HepG2 (cell line): ENCODE data around the gene NTN3. TPM values are rescaled to one million over a fixed set of nuclear protein-coding genes. Genes with fewer than 3 reads are reported as not detected.

Experiments used
- ATAC-seq: fragments of 200-7000 bp; cut with Tn5 transposase; 3 replicates; pipeline ENCODE4 v1.9.1; 2020; ENCODE audit warnings: mild to moderate bottlenecking, moderate library complexity
- BruUV-seq: library from RNA; stranded (reverse); fragments of 400-500 nt; replicated peaks from 2 replicates; lab custom pipeline; 2021; lab: Mats Ljungman, UMichigan
- CTCF ChIA-PET: fragments of 300-600 bp; formaldehyde crosslinking; extraction: SDS; loops from one replicate; lab custom pipeline; 2021; ENCODE audit warnings: low total read pairs, inconsistent platforms, low intra/inter-chr PET ratio; lab: Yijun Ruan, JAX
- POLR2A ChIA-PET: fragments of 350-600 bp; sonication (Branson Sonifier 250); formaldehyde crosslinking; loops from one replicate; lab custom pipeline; 2020; ENCODE audit warnings: antibody characterized with exemption, inconsistent platforms; lab: Yijun Ruan, JAX
- DNase-seq: peaks from one replicate; pipeline ENCODE4 v3.0.0-alpha.2; 2015; ENCODE audit warnings: low spot score
- FAIRE-seq: peaks from 3 replicates; lab custom pipeline; 2011; peaks lifted over from hg19 to GRCh38; lab: Jason Lieb, UNC
- H2AFZ ChIP-seq: one replicate; pipeline ENCODE4 v1.6.1; 2011; ENCODE audit warnings: low read length, inconsistent platforms
- H3K27ac ChIP-seq: fragments of 300-600 bp; 3 replicates; pipeline ENCODE4 v1.8.0; 2011; ENCODE audit warnings: mixed run types, mild to moderate bottlenecking, mixed read lengths, low read length, inconsistent platforms; ENCODE audit not compliant: insufficient read depth; ENCODE audit errors: extremely low read length
- H3K27me3 ChIP-seq, 2 experiments: fragments of 200-600 bp in 1 of 2; 2 replicates in 1 of 2; 3 replicates in 1 of 2; pipeline versions ENCODE4 v1.6.0 to v1.8.0; 2011; ENCODE audit warnings: low read length in 2 of 2, mild to moderate bottlenecking in 2 of 2, moderate library complexity in 2 of 2, inconsistent platforms in 1 of 2; ENCODE audit not compliant: insufficient read depth in 2 of 2, control insufficient read depth in 1 of 2
- H3K36me3 ChIP-seq, 2 experiments: fragments of 200-600 bp in 1 of 2; replicated peaks in 1 of 2; 2 replicates in 1 of 2; 3 replicates in 1 of 2; pipeline versions ENCODE4 v1.5.1 to v1.8.0; 2011; ENCODE audit warnings: low read length in 2 of 2, inconsistent platforms in 1 of 2; ENCODE audit not compliant: insufficient read depth in 2 of 2, control insufficient read depth in 1 of 2
- H3K4me1 ChIP-seq: 2 replicates; pipeline ENCODE4 v1.5.1; 2012; ENCODE audit warnings: low read length, inconsistent platforms; ENCODE audit not compliant: insufficient read depth
- H3K4me2 ChIP-seq: 2 replicates; pipeline ENCODE4 v1.6.0; 2011; ENCODE audit warnings: low read depth, low read length, inconsistent platforms
- H3K4me3 ChIP-seq, 3 experiments: fragments of 200-600 bp in 1 of 3; sonication (generic), shearing (Covaris generic) in 1 of 3; replicated peaks in 1 of 3; 2 replicates each; pipeline ENCODE4 v1.5.1; 2011 to 2016; ENCODE audit warnings: low read length in 3 of 3, inconsistent platforms in 2 of 3, low read depth in 2 of 3, mild to moderate bottlenecking in 2 of 3, control low read depth in 1 of 3, mixed read lengths in 1 of 3; ENCODE audit not compliant: insufficient read depth in 1 of 3
- H3K79me2 ChIP-seq: one replicate; pipeline ENCODE4 v1.6.1; 2011; ENCODE audit warnings: low read length, inconsistent platforms; ENCODE audit not compliant: insufficient read depth
- H3K9ac ChIP-seq: 2 replicates; pipeline ENCODE4 v1.6.0; 2011; ENCODE audit warnings: mild to moderate bottlenecking, low read depth, low read length, inconsistent platforms; ENCODE audit not compliant: insufficient read depth
- H3K9me3 ChIP-seq: 2 replicates; pipeline ENCODE4 v1.5.1; 2012; ENCODE audit warnings: mild to moderate bottlenecking, low read length
- H4K20me1 ChIP-seq: 2 replicates; pipeline ENCODE4 v1.6.0; 2011; ENCODE audit warnings: inconsistent platforms, mild to moderate bottlenecking, low read length, moderate library complexity; ENCODE audit not compliant: insufficient read depth
- AHR ChIP-seq: IDR thresholded peaks from 2 replicates; pipeline ENCODE4 v1.6.1; 2018; ENCODE audit warnings: missing genetic modification reagents, missing compliant biosample characterization
- DNMT1 ChIP-seq: sonication (generic); formaldehyde crosslinking; IDR thresholded peaks from 2 replicates; pipeline ENCODE4 v1.5.1; 2020; ENCODE audit warnings: mild to moderate bottlenecking, missing genetic modification reagents
- ELF1 ChIP-seq: sonication (generic); formaldehyde crosslinking; IDR thresholded peaks from 2 replicates; pipeline ENCODE4 v1.4.0; 2020; ENCODE audit warnings: missing genetic modification reagents
- HOXA9 ChIP-seq: sonication (generic); formaldehyde crosslinking; IDR thresholded peaks from 2 replicates; pipeline ENCODE4 v1.8.1; 2022; ENCODE audit warnings: missing genetic modification reagents, mild to moderate bottlenecking, moderate library complexity, borderline replicate concordance
- MIER3 ChIP-seq: IDR thresholded peaks from 2 replicates; pipeline ENCODE4 v1.6.1; 2016; ENCODE audit warnings: missing compliant biosample characterization, borderline replicate concordance
- SAFB2 ChIP-seq: sonication (generic); formaldehyde crosslinking; IDR thresholded peaks from 2 replicates; pipeline ENCODE4 v1.5.1; 2020; ENCODE audit warnings: missing genetic modification reagents, low read depth, mild to moderate bottlenecking, borderline replicate concordance
- THAP9 ChIP-seq: sonication (generic); formaldehyde crosslinking; IDR thresholded peaks from 2 replicates; pipeline ENCODE4; 2020; ENCODE audit warnings: missing genetic modification reagents, mild to moderate bottlenecking, borderline replicate concordance
- ZBTB14 ChIP-seq: sonication (generic); formaldehyde crosslinking; IDR thresholded peaks from 2 replicates; pipeline ENCODE4 v1.4.0; 2020; ENCODE audit warnings: missing genetic modification reagents
- ZC3H13 ChIP-seq: sonication (generic); formaldehyde crosslinking; IDR thresholded peaks from 2 replicates; pipeline ENCODE4 v1.8.1; 2023; ENCODE audit warnings: mild to moderate bottlenecking, missing genetic modification reagents, moderate library complexity
- ZNF20 ChIP-seq: sonication (generic); formaldehyde crosslinking; IDR thresholded peaks from 2 replicates; pipeline ENCODE4 v1.4.0; 2020; ENCODE audit warnings: mild to moderate bottlenecking, moderate library complexity, missing genetic modification reagents
- ZNF281 ChIP-seq: sonication (generic); formaldehyde crosslinking; IDR thresholded peaks from 2 replicates; pipeline ENCODE4 v1.4.0; 2020; ENCODE audit warnings: missing genetic modification reagents, borderline replicate concordance
- ZNF607 ChIP-seq: sonication (generic); formaldehyde crosslinking; IDR thresholded peaks from 2 replicates; pipeline ENCODE4 v1.5.1; 2020; ENCODE audit warnings: missing genetic modification reagents, mild to moderate bottlenecking, borderline replicate concordance
- ZNF775 ChIP-seq: sonication (generic); formaldehyde crosslinking; IDR thresholded peaks from 2 replicates; pipeline ENCODE4 v1.4.0; 2020; ENCODE audit warnings: missing genetic modification reagents, mild to moderate bottlenecking, moderate library complexity, borderline replicate concordance
- ZNF788 ChIP-seq: sonication (generic); formaldehyde crosslinking; IDR thresholded peaks from 2 replicates; pipeline ENCODE4 v1.5.0; 2020; ENCODE audit warnings: mild to moderate bottlenecking, missing genetic modification reagents, borderline replicate concordance
- WGBS: methylation state at CpG from one replicate; pipeline ENCODE4 v1.1.6; 2017; ENCODE audit warnings: low lambda C conversion rate; 5-methylcytosine and 5-hydroxymethylcytosine counted together
- in situ Hi-C: cut with HindIII; loops from 2 replicates; pipeline ENCODE4 v1.10.0; 2017; ENCODE audit warnings: low pct_unique_long_range_greater_than_20kb; ENCODE audit not compliant: extremely low pct_ligation_motif_present
- intact Hi-C: fragments of 100-400 bp; cut with micrococcal nuclease; formaldehyde crosslinking; loops from one replicate; pipeline ENCODE4 v1.10.0; 2022; ENCODE audit not compliant: unreplicated experiment
- polyA plus RNA-seq, 8 experiments: library from polyadenylated mRNA; depleted of rRNA in 3 of 8; stranded (reverse) in 7 of 8; unstranded in 1 of 8; fragments of >200 nt; fragmentation: Illumina TruSeq in 4 of 8; extraction: Trizol in 4 of 8; gene quantifications; 2 replicates each; pipeline versions ENCODE4 v1.2.1 to v1.2.3, GENCODE V29; 2011 to 2016; ENCODE audit warnings: low read depth in 4 of 8, missing spikeins in 1 of 8, mixed read lengths in 1 of 8; ENCODE audit not compliant: insufficient read depth in 1 of 8
- total RNA-seq, 5 experiments: library from RNA; depleted of rRNA; stranded (reverse); fragments of >200 nt; fragmentation: Illumina TruSeq; extraction: Trizol; gene quantifications; 2 replicates each; pipeline ENCODE4 v1.2.3, GENCODE V29; 2016; ENCODE audit warnings: low read depth in 1 of 5

NTN3 gene
- total and polyA plus RNA-seq, 2 of the 13 experiments (the other 11 are each of a cell fraction or from before 2014, with no cell fraction given): 0.09 to 0.20 TPM

GRCh38 chr16:2471653-2472487 lies 773 bp downstream of the NTN3 start (continued):
- TF ChIP-seq ZNF607 (CRISPR knock-in tag): no peak; the same call in 1 of the 2 replicates
- TF ChIP-seq ZNF20: no peak
- TF ChIP-seq, all 625 proteins: peak for 128

- CTCF ChIA-PET: no interaction called here
- ATAC-seq (no peak), DNase-seq (no peak), FAIRE-seq (no peak)
- 62% methylated on average over 6 of the region's 27 CpGs for whole genome bisulfite sequencing
- in situ Hi-C loops (no loop called here), intact Hi-C loops (loop anchor here (5.0 kb wide), 1 partner anchor 40 kb away; no protein-coding TSS in a partner anchor)
- H3K79me2 ChIP-seq: no peaks in the 10 kb centered on the region
- no peak overlapping the region for H3K9ac ChIP-seq
- no TSS peak for BruUV-seq
- peaks cover 8 to 25% of the 10 kb centered on the region in 2 experiments for H3K27me3 ChIP-seq
- H3K4me3 ChIP-seq: peak overlapping the region in 1 of 3 experiments; percentile 85; a peak in 2 of 6 replicates
- POLR2A ChIA-PET: interaction anchor here (0.8 kb wide), 1 partner anchor 12 kb away, joined by 3 read pairs; the partner anchor contains the start of gene TEDC2
- H2AFZ ChIP-seq: no peak overlapping the region
- no peak overlapping the region for H3K27ac ChIP-seq
- H3K36me3 ChIP-seq: no peaks in the 10 kb centered on the region
- peaks cover 71% of the 10 kb centered on the region for H3K4me1 ChIP-seq
- peaks cover 9% of the 10 kb centered on the region; the same call in 1 of the 2 replicates for H4K20me1 ChIP-seq
- H3K9me3 ChIP-seq: no peaks in the 10 kb centered on the region
- peak overlapping the region; percentile 89 for H3K4me2 ChIP-seq
- TF ChIP-seq SAFB2: no peak
- TF ChIP-seq DNMT1 (CRISPR knock-in tag): 0 out of 2 replicates have a peak, but pooled peaks have one; percentile 42
- no peak for TF ChIP-seq ZNF775 (CRISPR knock-in tag)
- TF ChIP-seq ZBTB14 (CRISPR knock-in tag): no peak
- no peak for TF ChIP-seq ZNF281 (CRISPR knock-in tag)
- TF ChIP-seq HOXA9 (CRISPR knock-in tag): no peak
- no peak for TF ChIP-seq ZNF788 (CRISPR knock-in tag)
- 0 out of 2 replicates have a peak, but pooled peaks have one; percentile 12 for TF ChIP-seq AHR (CRISPR knock-in tag)
- no peak for TF ChIP-seq MIER3 (CRISPR knock-in tag)
- TF ChIP-seq ZC3H13: peak; percentile 25; the same call in 1 of the 2 replicates
- peak; percentile 43; the same call in 1 of the 2 replicates for TF ChIP-seq THAP9 (CRISPR knock-in tag)
- TF ChIP-seq ELF1 (CRISPR knock-in tag): no peak
Measured at GRCh38 chr16:2472488-2472864, 1.4 kb downstream of the NTN3 start.
